Prostate gland (tissue), 2 donors: ENCODE results near the gene ACAP2. TPM values are rescaled to one million over a fixed set of nuclear protein-coding genes. Genes with fewer than 3 reads are reported as not detected.

ENCODE experiments used
- DNase-seq: peaks from one replicate; pipeline ENCODE4 v3.0.0-alpha.2; 2019; ENCODE audit warnings: low spot score
- H3K27ac ChIP-seq, 2 donors: fragments of 200-600 bp; sonication (generic); 2 replicates each; pipeline ENCODE4 v1.5.1; 2017 to 2019
- H3K27me3 ChIP-seq: fragments of 200-600 bp; sonication (generic); replicated peaks from 2 replicates; pipeline ENCODE4 v1.5.1; 2019; ENCODE audit not compliant: insufficient read depth
- H3K36me3 ChIP-seq, 2 donors: fragments of 200-600 bp; sonication (generic); 1 replicate in 1 of 2; 2 replicates in 1 of 2; pipeline versions ENCODE4 v1.5.1 to v1.8.1; 2017 to 2019
- H3K4me1 ChIP-seq: fragments of 200-600 bp; sonication (generic); replicated peaks from 2 replicates; pipeline ENCODE4 v1.5.1; 2019
- H3K4me3 ChIP-seq, 2 donors: fragments of 200-600 bp; sonication (generic); 2 replicates each; pipeline ENCODE4 v1.5.1; 2017 to 2019
- H3K9me3 ChIP-seq: fragments of 200-600 bp; sonication (generic); 2 replicates; pipeline ENCODE4 v1.5.1; 2017
- CTCF ChIP-seq, 4 experiments: fragments of 200-600 bp in 2 of 4; fragments of 450-650 bp in 2 of 4; sonication (generic) in 2 of 4; IDR thresholded peaks; 1 replicate in 3 of 4; 2 replicates in 1 of 4; pipeline ENCODE4 v1.5.1; 2016 to 2019; ENCODE audit warnings: antibody characterized with exemption in 4 of 4, mild to moderate bottlenecking in 2 of 4, moderate library complexity in 2 of 4
- POLR2A ChIP-seq: fragments of 450-650 bp; IDR thresholded peaks from one replicate; pipeline ENCODE4 v1.6.1; 2016; ENCODE audit warnings: antibody characterized with exemption, mild to moderate bottlenecking
- POLR2AphosphoS5 ChIP-seq: sonication (generic); formaldehyde crosslinking; IDR thresholded peaks from one replicate; pipeline ENCODE4 v1.6.1; 2017; ENCODE audit warnings: antibody characterized with exemption
- WGBS: methylation state at CpG from one replicate; pipeline ENCODE4 v1.1.5; 2018; 5-methylcytosine and 5-hydroxymethylcytosine counted together
- intact Hi-C: fragments of 100-400 bp; cut with DNase I; formaldehyde crosslinking; loops from one replicate; pipeline ENCODE4 v1.14.2; 2022
- total RNA-seq, 2 donors: library from RNA; depleted of rRNA; stranded (reverse); fragments of >200 nt; gene quantifications; one replicate each; pipeline ENCODE4 v1.1.0, GENCODE V29; 2016

The ACAP2 gene
- total RNA-seq, 2 donors from 2014 or later = 30.5 to 56.8 TPM

DNA sequence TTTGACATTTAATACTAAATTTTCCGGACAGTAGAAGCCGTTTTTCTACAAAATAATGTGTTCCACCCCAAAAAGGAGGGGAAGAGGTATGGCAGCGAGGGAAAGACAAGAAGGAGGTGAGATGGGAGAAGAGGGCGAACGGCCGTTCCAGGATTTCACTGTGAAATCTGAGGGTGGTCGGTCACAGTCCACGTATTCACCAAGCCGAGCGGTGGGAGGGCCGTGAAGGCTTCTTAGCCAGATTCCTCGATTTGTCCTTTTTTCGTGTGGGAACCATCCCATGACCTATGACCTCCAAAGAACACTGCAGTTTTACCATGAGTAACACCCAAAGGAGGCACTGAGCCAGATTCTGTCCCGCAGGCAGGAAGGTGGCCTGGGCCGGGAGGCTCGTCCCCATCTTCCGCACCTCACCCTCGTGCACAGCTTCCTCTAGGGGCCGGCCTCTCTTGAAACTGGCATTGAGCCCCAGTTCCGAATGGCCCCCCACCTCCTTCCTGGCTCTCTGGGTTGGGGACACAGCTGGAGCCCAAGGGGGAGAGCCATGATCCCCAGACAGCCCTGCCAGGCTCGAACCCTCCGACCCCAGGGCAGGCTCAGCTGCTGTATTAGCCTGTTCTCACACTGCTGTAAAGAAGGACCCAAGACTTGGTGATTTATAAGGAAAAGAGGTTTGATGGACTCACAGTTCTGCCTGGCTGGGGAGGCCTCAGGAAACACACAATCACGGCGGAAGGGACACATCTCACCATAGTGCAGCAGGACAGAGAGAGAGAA lies 195.5 kb downstream of the ACAP2 start:
- TF ChIP-seq CTCF (IDR thresholded peaks at IDR 0.05) (no peak), POLR2A (no peak), POLR2AphosphoS5 (no peak)
- no peak for DNase-seq
- Histone ChIP-seq H3K36me3 (no peaks in the 10 kb centered on the region), H3K4me3 (no peak overlapping the region), H3K9me3 (no peaks in the 10 kb centered on the region), H3K27me3 (no peaks in the 10 kb centered on the region), H3K27ac (no peak overlapping the region), H3K4me1 (no peaks in the 10 kb centered on the region)
- intact Hi-C loops = no loop called here
- WGBS = 91% methylated on average over 24 of the region's 24 CpGs

DNA sequence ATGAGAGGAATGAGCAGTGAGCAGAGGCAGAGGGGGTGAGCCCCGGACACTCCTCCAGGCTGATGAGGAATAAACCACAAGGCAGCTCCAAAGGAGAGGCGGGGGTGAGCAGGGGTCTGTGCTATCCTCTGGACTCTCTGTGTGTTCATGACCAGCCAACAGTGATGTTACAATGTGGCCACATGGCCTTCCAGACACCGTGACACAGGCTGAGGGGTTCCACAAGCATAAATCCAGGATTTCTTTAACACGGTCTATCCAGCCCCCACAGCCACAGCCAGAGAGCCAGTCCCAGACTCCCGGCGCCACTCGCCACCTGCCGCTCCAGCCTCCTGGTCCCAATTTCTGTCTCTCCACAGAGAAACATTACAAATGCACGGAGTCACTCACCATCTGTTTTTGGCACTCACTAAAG lies 196.2 kb downstream of the ACAP2 start:
- no peaks in the 10 kb centered on the region for H3K4me1 ChIP-seq
- TF ChIP-seq POLR2A (no peak), POLR2AphosphoS5 (no peak), CTCF (IDR thresholded peaks at IDR 0.05) (no peak)
- H3K36me3 ChIP-seq = no peaks in the 10 kb centered on the region
- H3K4me3 ChIP-seq = no peak overlapping the region
- no peak overlapping the region for H3K27ac ChIP-seq
- H3K9me3 ChIP-seq = no peaks in the 10 kb centered on the region
- intact Hi-C loops = no loop called here
- no peaks in the 10 kb centered on the region for H3K27me3 ChIP-seq
- 93% methylated on average over 9 of the region's 9 CpGs for WGBS
- DNase-seq = no peak

DNA sequence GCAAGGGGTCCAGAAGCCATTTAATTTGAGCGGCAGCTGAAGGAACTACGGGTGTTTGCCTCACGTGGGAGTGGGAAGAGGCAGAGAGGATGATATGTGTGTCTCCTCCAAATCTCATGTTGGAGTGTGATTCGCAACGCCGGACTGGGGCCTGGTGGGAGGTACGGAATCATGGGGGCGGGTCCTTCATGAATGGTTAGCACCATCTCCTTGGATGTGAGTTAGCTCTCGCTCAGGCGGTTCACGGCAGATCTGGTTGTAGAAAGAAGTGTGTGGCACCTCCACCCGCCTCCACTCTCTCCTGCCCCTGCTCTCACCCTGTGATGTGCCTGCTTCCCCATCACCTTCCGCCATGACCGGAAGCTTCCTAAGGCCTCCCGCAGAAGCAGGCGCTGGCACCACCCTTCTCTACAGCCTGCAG lies 197.3 kb downstream of the ACAP2 start:
- DNase-seq = no peak
- intact Hi-C loops = no loop called here

GRCh38 chr3:195241592-195242355 lies 201.0 kb downstream of the ACAP2 start:
- intact Hi-C loops = loop anchor here (5.0 kb wide), 1 partner anchor 34 kb away; no protein-coding TSS in a partner anchor
- Histone ChIP-seq H3K4me3 (no peak overlapping the region), H3K9me3 (no peaks in the 10 kb centered on the region), H3K27ac (no peak overlapping the region), H3K27me3 (no peaks in the 10 kb centered on the region), H3K36me3 (no peaks in the 10 kb centered on the region), H3K4me1 (no peaks in the 10 kb centered on the region)
- WGBS = 94% methylated on average over 12 of the region's 12 CpGs
- TF ChIP-seq CTCF (IDR thresholded peaks at IDR 0.05) = no peak
- TF ChIP-seq POLR2AphosphoS5 = no peak
- TF ChIP-seq POLR2A = no peak
- DNase-seq = no peak

More for the DNA sequence above, 197.3 kb downstream of the ACAP2 start:
- no peak overlapping the region for H3K27ac ChIP-seq
- TF ChIP-seq CTCF (IDR thresholded peaks at IDR 0.05) (no peak), POLR2AphosphoS5 (no peak), POLR2A (no peak)
- no peaks in the 10 kb centered on the region for H3K4me1 ChIP-seq
- WGBS = 94% methylated on average over 16 of the region's 16 CpGs
- no peaks in the 10 kb centered on the region for H3K9me3 ChIP-seq
- no peaks in the 10 kb centered on the region for H3K36me3 ChIP-seq
- H3K27me3 ChIP-seq = no peaks in the 10 kb centered on the region
- H3K4me3 ChIP-seq = no peak overlapping the region
